HL-60/S4 treated with phorbol 12-myristate 13-acetate at 8.2 ng/mL for 4 days and 3 days (cell line): ENCODE data around the gene SRL.
"Not testable (repeated sequence)": the region's sequence is repeated elsewhere in the genome, so short reads cannot be mapped to it uniquely, and the experiment has no call there.

Experiments used
- in situ Hi-C: fragments of 300-500 bp; cut with MboI; formaldehyde crosslinking; loops from 2 replicates; pipeline ENCODE4 v1.15.0; 2022; ENCODE audit warnings: low sequenced_read_pairs

Gene SRL

DNA sequence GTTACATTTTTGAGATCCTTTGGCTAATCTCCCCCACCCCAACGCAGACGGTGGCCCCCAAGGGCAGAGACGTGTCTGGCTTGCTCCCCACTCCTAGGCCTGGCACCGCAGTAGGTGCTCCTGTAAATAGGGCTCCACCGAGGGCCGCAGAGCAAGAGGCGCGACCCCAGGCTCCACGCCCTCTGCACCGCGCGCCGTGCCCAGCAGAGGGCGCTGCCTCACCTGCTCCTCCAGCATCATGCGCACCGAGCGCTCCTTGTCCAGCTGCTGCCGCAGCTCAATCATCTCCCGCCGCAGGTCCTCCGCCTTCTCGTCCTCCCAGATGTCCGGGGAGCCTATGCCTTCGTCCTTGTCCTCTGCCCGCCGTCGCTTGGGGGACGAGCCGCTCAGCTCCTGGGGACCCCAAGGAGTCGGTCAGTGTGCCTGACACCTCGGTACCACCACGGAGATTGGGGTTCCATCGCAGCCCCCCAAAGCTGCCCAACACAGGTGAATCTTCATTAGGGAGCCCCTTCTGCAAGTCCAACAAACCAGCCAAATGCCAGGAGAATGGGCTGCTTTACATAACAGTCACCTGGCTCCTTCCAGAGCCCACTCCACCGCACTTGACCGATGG lies 19.8 kb upstream of the SRL start:
- in situ Hi-C loops, result no loop called here

DNA sequence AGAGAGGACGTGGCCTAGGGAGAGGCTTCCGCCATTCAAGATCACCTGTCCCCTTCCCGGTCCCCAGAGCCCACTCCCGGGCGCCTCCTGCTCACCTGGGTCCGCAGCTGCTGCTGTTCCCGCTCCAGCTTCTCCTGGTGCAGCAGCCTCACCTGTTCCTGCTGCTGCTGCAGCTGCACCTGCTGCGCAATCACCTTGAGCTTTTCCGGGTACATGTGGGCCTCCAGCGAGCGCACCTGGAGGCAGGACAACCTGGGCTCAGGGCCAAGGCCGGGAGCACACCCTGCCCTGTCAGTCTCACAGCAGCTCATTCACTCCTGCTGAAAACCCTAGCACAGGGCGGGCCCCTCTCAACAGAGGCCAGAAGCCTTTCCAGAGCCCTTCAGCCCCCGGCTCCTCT lies 18.5 kb upstream of the SRL start:
- in situ Hi-C loops, result no loop called here

DNA sequence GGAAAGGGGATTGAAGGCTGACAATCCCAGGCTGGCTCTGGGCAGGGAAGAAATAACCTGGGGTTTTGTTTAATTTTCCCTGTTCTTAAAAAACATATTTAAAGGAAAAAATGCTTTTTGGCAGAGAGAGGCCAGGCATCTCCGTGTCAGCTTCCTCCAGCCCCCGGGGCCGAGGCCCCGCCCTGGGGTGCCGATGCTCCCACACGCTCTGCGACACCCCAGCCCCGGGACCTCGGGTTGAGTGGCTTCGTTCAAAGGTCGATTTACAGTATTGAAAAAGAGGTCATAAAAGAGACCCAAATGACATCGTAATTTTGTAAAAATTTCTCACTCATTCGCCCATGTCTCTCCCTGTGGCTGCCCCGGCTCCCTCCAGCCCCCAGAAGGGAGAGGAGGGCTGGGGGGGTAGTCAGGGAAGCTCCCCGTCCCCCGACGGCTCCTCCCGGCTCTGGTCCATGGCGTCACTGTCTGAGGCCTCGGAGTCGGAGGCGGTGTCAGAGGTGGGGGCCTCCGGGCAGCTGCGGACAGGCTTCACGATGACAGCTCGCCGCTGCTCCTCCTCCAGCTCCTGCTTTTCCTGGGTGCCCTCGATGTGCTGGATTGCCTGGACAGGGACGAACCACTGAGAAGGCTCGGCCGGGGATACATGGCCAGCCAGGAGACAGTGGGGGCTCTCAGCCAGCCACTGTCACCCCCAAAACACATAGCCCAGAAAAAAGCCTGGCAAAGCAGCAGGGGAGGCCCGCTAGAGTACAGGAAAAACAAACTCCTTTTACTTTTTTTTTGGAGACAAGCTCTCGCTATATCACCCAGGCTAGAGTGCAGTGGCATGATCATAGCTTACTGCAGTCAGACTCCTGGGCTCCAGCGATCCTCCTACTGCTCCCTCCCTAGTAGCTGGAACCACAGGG lies 16.0 kb upstream of the SRL start:
- in situ Hi-C loops, result no loop called here

DNA sequence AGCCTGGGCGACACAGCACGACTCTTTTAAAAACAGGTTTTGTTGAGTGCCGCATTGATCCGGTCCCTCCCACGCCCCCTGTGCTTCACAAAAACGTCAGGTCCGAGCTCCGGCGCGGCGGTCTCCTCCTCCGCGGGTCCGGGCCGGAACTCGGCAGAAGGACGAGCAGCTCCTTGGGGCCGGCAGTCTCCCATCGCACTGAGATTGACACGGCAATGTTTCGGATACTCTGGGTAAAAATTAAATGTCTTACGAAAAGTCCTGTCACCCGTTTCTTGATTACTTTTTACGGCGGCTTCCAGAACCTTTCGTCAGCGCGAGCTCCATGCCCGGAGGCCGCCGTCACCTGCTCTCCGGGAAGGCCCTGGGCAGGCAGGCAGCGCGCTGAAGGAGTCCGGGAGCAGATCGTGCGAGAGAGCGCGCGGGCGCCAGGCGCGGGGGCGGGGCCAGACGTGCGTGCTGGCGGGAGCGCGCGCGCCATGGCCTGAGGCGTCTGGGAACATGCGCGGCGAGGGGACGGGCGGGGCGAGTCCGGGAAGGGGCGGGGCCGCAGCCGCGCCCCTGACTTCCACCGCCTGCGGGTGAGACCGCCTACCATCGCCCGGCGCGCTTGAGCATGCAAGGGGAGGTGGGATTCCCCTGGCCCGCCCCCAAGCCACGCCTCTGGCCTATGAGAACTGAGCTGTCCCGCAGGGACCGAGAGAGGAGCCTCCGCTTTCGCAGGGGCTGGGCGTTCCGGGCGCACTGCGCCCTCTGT lies 11.7 kb upstream of the SRL start:
- in situ Hi-C loops, result no loop called here

DNA sequence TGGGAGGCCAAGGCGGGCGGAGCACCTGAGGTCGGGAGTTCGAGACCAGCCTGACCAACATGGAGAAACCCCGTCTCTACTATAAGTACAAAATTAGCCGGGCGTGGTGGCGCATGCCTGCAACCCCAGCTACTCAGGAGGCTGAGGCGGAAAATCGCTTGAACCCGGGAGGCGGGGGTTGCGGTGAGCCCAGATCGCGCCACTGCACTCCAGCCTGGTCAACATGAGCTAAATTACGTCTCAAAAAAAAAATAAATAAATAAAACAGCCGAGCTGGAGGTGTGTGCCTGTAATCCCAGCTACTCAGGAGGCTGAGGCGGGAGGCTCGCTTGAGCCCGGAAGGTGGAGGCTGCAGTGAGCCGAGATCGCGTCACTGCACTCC lies 11.1 kb upstream of the SRL start:
- in situ Hi-C loops, result not testable (repeated sequence)

DNA sequence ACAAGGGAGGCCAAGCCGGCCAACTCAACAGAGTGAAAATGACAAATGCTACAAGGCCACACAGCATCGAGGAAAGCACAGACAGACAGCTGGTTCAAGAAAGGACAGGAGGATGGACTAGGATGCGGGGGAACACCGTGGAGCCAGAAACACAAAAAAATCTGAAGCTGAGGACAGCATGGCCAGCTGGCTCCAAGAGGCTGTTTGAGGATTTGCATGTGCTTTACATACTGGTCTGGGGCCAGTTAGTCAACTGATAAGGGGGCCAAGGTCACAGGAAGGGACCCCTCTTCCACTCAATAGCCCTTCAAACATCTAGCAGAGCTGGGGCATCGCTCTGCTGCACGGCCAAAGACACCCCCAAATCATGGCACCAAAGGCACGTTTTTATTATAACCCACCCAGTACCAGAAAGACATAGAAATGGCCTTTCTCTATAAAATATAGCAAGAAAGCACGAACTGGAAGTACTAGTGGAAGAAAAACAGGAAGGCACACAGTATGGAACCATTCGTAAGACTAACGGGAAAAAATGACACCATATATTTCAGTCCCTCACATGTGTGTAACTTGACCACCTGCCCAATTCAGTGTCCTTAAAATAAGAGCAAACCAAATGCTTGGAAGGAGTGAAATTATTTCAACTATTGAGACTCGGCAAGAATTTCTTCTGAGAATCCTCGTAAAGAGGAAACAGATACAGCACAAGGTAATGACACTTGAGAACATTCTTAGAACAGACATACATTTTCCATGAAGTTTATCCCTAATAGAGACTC lies 7.8 kb upstream of the SRL start:
- in situ Hi-C loops, result no loop called here

DNA sequence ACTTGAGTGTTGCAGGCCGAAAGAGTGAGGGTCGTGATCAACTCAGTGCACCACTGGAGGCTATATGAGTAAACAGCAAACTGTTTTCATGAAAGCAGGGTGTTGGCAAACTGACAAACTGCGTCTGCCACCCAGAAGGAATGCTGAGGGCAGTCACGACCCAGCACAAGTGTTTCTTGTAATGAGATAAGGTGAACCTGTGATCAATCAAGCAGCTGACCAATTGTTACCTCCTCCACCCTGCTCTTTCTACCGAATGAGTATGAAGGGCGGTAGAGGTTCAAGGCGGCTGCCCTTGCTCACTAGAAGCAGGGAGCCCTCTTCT lies 5.5 kb upstream of the SRL start:
- in situ Hi-C loops, result no loop called here

DNA sequence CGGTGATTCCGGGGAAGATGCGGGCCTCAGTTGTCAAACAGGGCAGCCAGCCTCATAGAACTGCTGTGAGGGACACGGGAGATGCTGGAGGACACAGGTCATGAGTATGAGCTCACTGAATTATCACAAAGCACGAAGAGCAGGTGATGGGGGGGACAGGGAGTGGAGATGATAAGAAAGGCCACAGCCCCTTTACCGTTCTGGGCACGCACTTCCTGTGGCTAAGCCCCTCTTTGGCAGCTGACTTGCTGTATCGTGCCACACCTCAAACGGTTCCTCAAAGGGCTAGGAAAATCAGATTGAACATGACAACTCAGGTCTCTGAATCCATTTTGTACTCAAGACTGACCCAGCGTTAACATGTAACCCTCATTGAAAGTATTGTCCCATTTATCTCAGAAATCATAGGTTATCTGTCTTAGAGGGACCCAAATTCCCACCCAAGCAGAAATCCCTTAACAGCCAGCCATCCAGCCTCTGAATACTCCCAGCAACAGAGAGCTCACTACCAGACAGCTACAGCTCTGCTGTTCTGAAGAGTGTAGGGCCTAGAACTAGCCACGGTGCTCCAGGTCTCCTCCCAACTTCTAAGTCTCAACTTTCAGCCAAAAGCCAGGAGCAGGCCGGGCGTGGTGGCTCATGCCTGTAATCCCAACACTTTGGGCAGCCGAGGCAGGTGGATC lies 5.0 kb upstream of the SRL start:
- in situ Hi-C loops, result no loop called here

DNA sequence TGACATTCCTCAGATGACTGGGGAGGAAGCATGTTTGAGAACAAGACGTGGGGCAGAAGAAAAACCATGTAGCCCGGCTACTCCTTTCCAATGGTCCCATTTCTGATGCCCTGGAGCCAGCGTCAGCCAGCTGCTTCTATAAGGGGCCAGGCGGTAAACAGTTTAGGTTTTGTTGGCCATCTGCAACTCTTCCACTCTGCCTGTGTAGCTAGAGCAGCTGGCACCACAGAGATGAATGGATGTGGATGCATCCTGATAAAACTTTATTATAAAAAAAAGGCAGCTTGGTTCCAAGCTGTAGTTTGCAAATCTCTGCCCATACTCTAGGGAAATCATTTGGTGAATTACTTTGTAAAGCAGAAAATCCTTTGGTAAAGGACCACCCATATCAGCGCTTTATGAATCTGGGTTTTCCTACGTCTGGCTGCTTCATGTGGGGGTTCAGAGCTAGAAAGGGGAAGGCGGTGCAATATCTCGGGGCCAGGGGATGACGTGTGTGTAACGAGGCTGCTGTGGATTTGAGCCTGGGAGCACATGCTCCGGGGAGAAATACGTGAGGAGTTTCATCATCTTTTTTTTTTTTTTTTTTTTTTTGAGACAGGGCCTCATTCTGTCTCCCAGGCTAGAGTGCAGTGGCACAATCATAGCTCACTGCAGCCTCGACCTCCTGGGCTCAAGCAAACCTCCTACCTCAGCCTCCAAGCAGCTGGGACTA lies 3.4 kb upstream of the SRL start:
- in situ Hi-C loops, result no loop called here

DNA sequence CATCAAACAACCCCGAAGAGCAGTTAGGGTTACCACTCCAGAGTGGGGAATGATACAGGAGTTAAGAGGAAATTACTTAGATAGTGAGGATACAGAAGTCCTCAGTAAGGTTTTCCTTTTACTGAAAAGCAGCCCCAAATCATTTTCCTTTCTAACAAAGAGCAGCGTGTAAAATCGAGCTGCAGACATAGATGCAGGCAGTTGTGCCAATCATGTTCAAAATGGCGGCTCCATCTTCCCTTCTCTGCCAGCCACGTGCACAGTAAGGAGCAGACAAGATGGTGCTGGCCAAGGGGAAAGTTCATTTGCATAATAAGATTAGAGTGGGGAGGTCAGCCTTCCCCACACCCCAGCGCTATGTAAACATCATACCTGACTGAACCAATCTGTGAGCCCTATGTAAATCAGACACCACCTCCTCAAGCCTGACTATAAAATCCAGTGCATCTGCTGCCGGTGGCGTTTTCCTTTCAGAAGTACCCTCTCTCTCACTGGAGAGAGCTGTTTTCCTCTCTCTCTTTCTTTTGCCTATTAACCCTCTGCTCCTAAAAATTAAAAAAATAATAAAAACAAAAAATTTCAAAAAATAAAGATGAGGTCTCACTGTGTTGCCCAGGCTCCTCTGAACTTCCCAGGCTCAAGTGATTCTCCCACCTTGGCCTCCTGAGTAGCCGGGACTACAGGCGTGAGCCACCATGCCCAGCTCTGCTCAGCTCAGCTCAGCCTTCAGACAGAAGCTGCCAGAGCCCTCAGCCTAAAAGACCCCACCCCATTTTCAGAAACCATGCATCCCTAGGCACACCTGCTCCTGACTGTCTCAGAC lies 2.6 kb upstream of the SRL start:
- in situ Hi-C loops, result no loop called here

DNA sequence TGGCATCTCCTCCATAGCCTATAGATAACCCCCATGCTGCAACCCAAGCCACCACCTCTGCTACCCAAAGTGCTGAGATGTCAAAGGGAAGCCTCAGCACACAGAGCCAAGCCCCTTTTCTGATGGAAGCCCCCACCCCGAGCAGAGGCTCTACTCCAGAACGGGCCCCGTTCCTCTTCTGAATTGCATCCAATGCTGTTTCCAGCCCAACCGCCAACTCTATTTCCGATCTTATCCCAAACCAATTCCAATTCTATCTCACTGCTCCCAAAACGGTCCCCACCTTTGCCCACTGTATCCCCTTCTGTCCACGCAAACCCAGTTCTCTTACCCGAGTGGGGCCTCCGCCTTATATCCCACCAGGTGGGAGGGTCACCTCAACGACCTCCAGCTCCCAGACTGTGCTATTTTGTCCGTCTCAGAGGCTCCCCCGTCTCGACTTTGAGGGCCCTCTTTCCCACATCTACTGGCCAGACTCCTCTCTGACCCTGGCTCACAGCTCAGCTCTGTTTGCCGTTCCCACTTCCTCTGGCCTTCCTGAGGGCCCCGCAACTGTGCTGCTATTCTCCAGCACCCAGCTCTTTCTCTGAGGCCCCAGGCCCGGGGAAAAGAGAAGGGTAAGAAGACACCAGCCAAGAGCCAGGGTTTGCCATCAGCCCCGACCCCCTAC lies 487 bp downstream of the SRL start:
- in situ Hi-C loops, result no loop called here

DNA sequence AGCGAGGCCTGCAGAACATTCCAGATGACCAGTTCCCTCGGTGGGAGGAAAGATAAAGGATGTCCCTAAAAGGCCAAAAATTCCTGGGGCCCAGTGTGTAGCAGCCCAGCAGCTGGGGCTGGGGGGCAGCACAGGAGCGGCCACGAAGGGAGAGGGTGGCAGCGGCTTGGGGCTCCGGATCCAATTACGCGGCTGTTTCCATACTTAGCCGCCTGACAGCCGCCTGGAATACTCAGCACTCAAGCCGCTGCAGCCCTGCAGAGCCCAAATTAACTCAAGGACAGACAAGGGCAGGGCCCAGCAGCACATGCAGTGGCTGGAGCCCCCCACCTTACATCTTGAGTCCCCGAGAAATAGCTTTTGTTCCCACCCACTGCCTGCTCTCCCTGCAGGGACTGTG lies 1.3 kb downstream of the SRL start:
- in situ Hi-C loops, result no loop called here

DNA sequence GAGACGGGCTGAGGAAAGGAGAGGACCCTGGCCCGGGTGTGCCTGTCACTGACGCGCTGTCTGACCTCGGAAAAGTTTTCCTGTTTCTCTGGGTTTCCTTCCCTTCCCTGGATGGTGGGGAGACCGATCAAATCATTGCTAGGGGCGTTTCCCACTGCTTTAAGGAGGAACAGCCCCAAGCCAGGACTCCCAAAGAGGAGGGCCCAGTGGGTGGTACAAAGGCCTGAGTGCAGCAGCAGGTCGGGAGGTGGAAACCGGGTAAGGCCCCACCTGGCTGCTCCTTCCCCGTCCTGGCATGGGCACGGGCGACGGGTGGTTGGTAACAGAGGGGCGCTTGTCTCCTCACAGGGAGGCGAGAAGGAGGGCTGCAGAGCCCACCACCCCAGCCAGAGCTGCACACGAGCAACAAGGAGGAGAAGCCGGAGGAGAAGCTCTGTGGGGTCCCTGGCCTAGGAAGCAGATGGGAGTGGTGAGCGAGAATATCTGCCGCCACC lies 2.2 kb downstream of the SRL start:
- in situ Hi-C loops, result no loop called here

DNA sequence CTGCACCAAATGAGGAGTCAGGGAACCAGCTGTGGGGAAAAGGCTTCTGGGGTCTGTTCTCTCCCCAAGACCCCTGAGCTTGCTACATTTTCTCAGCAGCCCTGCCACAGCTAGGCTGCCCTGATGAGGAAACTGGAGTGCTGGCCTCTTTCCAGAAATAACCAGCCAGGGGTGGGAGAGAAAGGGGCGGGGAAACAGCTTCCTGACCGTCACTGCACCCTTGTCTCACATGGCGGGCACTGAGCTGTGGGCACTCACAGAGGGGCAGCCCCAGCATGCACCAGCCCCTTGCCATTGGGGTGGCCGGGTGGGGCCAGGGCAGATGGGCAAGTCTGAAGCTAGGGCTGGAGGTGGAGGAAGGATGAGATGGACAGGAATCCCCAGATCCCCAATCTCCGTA lies 2.9 kb downstream of the SRL start:
- in situ Hi-C loops, result no loop called here

DNA sequence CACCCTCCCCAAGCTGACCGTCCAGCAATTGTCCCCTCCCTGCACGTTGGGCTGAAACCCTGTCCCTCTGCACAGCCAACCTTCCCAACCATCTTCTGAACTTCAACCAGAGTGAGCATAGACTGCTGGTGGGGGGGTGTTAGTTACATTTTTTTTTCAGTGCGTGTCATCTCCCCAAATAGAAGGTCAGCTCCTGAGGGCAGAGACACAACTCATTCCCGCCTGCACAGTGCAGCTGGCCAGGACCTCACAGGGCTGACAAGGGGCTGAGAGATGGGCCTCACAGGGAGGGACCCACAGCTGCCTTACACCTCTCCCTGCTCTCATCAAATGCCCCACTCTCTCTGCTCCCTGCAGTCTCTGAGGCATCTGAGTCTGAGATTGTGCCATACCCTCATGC lies 8.4 kb downstream of the SRL start:
- in situ Hi-C loops, result no loop called here

DNA sequence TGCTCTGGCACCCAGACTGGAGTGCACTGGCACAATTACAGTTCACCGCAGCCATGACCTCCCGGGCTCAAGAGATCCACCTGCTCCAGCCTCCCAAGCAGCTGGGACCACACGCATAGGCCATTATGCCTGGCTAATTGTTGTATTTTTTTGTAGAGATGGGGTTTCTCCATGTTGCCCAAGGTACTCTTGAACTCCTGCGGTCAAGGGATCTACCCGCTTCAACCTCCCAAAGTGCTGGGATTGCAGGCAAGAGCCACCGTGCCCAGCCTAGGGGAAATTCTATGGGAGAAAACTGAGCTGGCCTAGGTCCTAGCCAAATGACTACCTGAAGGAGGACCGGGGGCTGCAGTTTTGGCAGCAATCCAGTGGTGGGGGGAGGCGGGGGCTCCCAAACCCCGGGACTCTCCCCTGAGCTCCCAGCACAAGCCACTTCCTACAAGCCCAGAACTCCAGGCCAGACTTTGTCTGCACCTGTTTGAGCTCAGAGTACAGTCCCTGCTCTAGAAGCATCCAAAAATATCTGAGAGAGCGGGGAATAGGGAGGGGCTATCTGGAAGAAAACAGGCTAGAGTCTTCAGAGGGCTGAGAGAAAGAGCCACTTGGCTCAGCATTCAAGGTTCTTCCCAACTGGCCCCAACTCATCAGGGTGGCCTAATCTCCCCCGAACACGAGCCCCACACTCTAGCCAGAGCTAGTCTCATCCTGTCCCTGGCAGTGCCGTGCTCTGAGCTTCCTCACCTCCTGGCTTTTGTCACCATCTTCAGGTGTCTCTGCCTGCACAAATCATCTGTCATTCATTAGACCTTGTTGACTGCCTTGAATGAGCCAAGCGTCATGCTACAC lies 9.1 kb downstream of the SRL start:
- in situ Hi-C loops, result no loop called here

DNA sequence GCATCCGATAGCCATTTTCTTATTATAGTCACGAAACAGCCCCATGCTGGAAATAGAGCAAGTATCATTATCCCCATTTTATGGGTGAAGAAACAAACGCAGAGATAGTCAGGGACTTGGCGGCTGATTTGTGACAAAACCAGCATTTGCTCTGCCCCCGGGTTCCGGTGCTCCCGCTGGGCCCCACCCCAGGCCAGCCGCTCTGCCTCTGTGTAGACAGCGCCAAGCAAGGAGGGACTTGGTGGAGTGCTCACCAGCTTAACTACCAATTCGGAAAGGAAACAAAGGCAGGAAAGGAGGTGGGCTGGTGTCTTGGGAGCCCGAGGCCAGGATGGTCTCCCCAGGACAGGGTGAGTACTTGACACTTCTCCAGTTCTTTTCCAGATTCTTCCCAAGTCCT lies 10.0 kb downstream of the SRL start:
- in situ Hi-C loops, result no loop called here

DNA sequence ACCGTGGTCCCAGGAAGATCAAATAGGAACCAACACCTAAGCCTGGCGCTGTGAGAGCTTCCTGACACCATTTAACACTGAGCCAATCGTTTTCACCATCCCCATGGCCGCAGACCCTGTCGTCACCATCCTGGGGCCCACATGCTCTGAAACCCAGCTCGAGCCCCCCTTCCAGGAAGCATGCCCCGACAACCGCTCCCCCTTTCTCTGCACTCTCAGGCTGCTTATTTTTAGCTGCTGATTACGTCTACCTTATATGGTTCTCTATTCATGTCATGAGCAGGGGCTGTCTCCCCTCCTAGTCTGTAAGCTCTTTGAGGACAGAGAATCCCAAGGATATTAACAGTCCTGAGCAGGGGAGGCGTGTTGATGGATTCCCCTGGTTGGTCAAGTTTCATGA lies 10.5 kb downstream of the SRL start:
- in situ Hi-C loops, result no loop called here
